HEK293T (cell line): ENCODE data around the gene ZNF764.

Experiments used
- BHLHE40 ChIP-seq: fragments of 450-650 bp; IDR thresholded peaks from 2 replicates; pipeline ENCODE4 v1.6.1; 2016; ENCODE audit warnings: mild to moderate bottlenecking, moderate library complexity, borderline replicate concordance
- FOXA1 ChIP-seq: fragments of 450-650 bp; IDR thresholded peaks from 2 replicates; pipeline ENCODE4 v1.6.1; 2016; ENCODE audit warnings: mild to moderate bottlenecking
- FOXK2 ChIP-seq: fragments of 450-650 bp; IDR thresholded peaks from 2 replicates; pipeline ENCODE4 v1.6.1; 2016; ENCODE audit warnings: mild to moderate bottlenecking
- FOXM1 ChIP-seq: fragments of 450-650 bp; IDR thresholded peaks from 2 replicates; pipeline ENCODE4 v1.6.1; 2017; ENCODE audit warnings: mild to moderate bottlenecking, borderline replicate concordance
- HDGF ChIP-seq: fragments of 450-650 bp; IDR thresholded peaks from 2 replicates; pipeline ENCODE4 v1.6.1; 2017; ENCODE audit warnings: antibody characterized with exemption, borderline replicate concordance
- NFRKB ChIP-seq: fragments of 450-650 bp; IDR thresholded peaks from 2 replicates; pipeline ENCODE4 v1.6.1; 2016; ENCODE audit warnings: mild to moderate bottlenecking, moderate library complexity
- TARDBP ChIP-seq: fragments of 450-650 bp; IDR thresholded peaks from 2 replicates; pipeline ENCODE4 v1.6.1; 2016
- TF ChIP-seq, protein P1 (sequence below): fragments of 450-650 bp; IDR thresholded peaks from 2 replicates; pipeline ENCODE4 v1.6.1; 2016

GRCh38 chr16:30535777-30536190 lies 22.4 kb downstream of the ZNF764 start:
- TF ChIP-seq FOXA1 (no peak), TARDBP (no peak), FOXM1 (no peak), BHLHE40 (no peak), FOXK2 (no peak), NFRKB (no peak), HDGF (0 out of 2 replicates have a peak, but pooled peaks have one; percentile 49)
- TF ChIP-seq, protein P1, sequence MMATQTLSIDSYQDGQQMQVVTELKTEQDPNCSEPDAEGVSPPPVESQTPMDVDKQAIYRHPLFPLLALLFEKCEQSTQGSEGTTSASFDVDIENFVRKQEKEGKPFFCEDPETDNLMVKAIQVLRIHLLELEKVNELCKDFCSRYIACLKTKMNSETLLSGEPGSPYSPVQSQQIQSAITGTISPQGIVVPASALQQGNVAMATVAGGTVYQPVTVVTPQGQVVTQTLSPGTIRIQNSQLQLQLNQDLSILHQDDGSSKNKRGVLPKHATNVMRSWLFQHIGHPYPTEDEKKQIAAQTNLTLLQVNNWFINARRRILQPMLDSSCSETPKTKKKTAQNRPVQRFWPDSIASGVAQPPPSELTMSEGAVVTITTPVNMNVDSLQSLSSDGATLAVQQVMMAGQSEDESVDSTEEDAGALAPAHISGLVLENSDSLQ, result no peak
